ENCODE results near the gene BTRC.

The BTRC gene

DNA sequence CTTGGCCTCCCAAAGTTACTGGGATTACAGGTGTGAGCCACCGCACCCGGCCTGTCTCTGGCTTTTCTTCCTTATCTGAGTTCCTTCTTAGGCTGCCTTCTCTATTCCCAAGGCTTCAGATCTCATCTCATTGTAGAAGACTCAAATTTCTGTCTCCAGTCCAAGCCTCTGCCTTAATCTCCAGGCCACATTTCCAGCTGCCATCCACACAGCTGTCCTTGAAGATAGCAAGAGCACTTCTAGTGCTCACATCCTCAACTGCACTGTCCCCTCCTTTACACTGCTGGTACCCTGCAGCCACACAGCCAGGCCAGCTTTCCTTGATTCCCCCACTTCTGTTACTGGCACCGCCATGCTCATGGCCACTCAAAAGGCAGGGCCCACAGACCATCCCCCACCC is 198.5 kb downstream of the BTRC start:
- DNase-seq: no peak

GRCh38 chr10:101557541-101557940 is 203.6 kb downstream of the BTRC start:
- DNase-seq: no peak

DNA sequence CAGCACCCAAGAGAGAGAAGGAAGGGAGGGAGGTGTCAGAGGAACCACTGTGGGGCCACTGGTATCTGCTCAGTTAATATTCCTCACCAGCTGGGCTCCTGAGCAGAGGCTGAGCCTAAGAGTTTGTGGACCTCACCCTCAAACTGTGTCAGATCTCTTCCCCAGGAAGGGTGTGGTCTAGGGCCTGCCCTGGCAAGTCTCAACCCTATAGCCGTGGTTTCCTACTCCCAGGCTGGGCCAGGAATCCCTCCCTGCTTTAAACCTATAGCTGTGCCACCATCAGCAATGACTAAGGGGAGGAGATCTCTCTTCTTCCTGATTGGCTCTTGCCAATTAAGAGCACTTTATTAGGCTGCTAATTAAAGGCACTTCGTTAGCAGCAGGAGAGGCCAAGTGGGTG is 204.2 kb downstream of the BTRC start:
- no peak for DNase-seq

DNA sequence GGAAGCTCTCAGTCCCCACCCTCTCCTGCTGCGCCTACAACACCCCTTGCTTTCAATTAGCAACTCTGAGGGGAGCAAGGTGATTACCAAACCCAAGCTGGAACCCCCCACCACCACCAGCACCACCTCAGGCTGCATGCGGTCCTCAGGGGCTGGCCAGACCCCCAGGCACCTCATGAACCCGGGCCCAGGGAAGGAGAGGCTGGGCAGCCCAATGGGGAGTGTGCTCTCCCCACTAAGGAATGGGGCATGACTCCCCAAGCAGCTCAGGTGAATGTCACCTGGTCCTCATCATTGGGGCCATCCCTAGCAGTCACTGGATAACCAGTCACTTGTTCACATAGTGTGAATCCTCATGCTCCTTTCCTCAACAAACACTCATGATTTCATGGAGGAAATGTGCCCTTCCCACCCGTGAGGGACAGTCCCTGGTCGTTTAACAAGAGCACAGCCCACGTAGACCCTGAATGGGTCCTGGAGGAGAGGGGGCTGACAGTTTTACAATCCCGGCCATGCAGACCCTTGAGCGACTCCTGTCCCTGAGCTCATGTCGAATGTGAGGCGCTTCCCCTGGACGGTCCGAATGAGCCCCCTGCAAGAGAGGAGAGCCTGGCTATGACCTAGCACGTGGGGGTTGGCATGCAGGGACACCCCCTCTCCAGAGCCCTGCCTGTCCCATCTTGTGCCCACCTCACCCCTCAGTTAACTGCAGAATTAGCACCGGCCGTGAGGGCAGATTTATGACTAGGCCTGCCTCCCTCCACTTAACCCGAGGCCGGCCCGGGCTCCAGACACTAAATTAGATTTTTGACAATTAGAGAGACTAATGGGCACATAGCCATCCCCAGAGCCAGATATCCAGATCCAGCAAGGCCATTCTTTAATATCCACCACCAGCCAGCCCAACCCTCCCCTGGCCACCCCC is 205.0 kb downstream of the BTRC start:
- DNase-seq: no peak

- DNase-seq: no peak
Observed at GRCh38 chr10:101559596-101560297, 205.8 kb downstream of the BTRC start.

- DNase-seq: no peak
Observed at GRCh38 chr10:101560298-101561067, 206.5 kb downstream of the BTRC start.

DNA sequence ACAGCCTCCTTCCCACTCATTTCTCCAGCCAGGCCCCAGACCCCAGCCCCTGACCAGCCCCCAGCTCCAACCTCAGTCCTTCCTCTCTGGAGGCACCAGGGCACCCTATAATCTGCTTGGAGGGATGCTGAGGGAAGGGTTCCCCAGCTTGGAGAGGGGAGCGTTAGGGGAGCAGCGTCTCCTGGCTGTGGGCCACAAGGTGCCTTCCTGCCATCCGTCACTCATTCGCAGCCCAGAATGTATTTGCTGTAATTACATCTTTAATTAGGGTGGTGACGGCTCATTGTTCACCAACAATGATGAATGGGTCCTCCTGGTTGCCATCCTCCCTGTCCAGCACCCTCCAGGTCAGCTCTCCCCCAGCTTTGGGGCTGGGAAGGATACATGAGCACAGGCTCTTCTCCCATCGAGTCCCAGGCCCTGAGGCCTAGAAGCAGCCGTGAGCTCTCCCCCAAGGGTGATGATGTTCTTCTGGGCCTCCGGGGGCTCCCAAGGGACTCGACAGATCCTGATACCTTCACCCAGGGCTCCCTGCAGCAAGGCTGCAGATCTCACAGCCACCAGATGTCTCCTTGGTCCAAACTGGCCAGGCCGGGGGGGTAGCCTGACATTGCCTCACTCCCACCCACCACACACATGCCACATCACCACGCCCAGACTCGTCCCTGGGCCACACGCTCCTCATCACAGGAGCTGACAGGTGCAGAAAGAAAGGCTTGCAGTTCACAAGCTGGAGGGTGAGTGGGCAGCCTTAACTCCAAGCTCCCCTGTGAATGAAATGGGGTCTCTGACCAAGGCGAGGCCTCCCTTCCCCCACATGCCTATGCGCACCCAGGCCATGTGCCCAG is 207.3 kb downstream of the BTRC start:
- no peak for DNase-seq

- no peak for DNase-seq
Observed at GRCh38 chr10:101562231-101562630, 208.3 kb downstream of the BTRC start.

- DNase-seq: no peak
Observed at GRCh38 chr10:101563007-101563406, 209.0 kb downstream of the BTRC start.

GRCh38 chr10:101563497-101564040 is 209.6 kb downstream of the BTRC start:
- DNase-seq: no peak

DNA sequence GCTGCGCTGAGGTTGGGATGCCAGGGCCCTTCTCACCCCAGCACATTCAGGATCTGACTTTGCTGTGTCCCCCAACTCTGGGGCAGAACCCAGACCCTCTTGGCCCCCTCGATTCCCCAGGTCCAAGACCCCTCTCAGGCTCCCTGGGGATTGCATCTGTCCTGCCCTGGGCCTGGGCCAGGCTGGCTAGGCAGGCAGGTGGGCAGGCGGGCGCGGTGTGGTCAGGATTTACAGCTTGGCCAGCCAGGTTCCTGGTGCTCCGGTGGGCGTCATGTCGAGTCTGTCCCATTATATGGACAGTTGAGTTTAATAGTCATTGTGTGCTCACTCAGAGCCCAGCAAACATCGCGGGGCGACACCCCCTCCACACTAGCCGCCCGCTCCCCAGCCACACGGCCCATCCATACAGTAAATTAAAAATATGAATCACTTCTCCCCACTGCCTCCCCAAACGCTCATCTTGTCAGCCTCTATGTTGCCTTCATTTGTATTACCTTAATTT is 210.6 kb downstream of the BTRC start:
- no peak for DNase-seq

DNA sequence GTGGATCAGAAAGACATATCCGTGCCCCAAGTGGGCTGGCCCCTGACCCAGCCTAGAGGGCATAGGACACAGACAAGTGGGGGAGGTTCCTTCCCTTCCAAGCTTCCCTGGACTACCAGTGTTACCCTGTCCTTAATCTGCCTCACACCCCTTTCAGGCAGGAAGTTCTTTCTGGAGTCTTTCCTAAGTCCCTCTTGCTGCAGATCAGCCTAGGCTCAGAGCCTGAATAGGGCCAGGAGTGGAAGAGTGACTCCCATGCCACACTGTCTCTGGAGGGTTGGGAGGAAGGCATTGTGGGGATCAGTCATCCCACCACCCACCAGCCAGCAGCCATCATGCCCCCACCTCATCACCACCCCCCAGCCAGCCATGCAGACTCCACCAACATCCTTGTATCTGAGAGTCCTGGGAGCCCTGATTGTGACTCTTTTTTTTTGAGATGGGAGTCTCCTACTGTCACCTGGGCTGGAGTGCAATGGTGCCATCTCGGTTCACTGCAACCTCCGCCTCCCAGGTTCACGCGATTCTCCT is 211.5 kb downstream of the BTRC start:
- DNase-seq: no peak

GRCh38 chr10:101565936-101566332 is 212.0 kb downstream of the BTRC start:
- peak in 1 of 2 experiments; percentile 58 for DNase-seq

DNA sequence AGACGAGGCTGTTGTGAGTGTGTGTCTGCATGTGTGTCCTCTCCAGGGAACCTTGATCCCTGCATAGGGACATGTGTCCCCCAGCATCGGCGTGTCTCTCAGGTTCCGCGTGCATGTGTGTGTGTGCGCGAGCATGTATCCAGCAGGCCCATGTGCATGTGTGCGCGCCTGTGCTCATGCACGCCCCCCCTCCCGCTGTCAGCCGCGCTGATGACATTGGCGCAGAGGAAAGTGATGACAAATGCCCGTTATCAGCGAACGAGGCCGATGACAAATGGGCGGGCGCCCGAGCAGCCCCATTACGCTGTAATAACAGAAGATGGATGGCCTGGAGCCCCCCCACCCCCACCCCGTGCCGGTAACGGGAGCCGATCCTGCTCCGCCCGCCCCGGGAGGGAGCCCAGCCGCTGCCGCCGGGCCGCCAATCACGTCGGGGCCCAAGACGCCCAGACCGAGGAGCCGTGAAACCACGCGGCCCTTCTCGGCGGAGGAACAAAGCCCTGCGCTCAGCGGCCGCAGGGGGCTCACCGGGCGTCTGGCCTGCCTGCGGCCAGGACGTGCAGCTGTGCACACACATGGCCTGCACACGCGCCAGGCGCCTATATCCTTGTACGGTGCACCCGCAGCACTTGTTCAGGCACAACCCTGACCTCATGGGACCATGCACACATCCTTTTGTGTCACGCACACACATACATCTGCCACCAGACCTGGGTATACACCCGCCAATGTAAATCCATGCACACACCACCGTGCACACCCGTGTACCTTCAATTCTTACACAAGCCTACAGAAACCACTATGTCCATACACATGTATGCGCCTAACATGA is 212.6 kb downstream of the BTRC start:
- peak; percentile 49 to 77 for DNase-seq

- DNase-seq: peak in 1 of 2 experiments; percentile 36
Observed at GRCh38 chr10:101567165-101568006, 213.4 kb downstream of the BTRC start.

- no peak for DNase-seq
Observed at GRCh38 chr10:101568054-101568745, 214.2 kb downstream of the BTRC start.

- no peak for DNase-seq
Observed at GRCh38 chr10:101569323-101569621, 215.3 kb downstream of the BTRC start.

DNA sequence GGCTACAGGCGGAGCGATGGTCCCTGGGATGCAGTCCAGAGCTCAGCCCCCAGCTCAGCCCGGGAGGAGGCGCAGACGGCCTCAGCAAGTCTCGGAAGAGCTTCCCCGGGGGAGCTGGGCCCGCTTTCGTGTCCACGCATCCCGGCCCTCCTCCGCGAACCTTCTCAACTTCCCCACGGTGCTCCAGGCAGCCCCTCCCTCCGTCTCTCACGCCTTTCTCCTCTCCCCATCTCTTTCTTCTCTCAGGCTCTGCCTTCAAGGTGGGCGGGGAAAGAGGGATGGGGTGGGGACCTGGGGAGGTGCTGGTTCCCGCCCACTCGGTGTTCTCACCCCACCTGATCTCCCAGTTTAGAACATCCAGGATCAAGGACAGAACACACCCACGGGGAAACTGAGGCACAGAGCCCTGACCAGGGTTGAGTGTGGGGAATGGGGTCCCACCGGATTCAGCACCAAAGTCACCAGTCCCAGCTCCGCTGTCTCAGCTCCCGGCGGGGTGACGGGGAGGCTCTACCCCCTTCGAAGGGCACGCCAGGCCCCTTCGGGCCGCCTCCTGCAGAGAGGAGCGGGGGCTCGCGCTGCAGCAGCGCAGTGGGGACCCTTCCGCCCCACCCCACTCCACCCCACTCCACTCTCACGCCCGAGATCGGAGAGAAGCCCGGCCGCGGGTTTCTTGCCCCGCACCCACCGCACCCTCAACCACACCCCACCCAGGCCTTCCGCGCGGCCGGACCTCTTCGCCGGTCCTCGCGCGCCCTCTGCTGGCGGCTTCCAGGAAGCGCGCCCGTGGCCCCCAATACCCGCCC is 215.9 kb downstream of the BTRC start:
- peak; percentile 29 to 41 for DNase-seq

Data from SHP77 (cell line).